ENCODE data around the gene CD300LB.
"Not testable (repeated sequence)": the region's sequence is repeated elsewhere in the genome, so short reads cannot be mapped to it uniquely, and the experiment has no call there.

CD300LB gene

DNA sequence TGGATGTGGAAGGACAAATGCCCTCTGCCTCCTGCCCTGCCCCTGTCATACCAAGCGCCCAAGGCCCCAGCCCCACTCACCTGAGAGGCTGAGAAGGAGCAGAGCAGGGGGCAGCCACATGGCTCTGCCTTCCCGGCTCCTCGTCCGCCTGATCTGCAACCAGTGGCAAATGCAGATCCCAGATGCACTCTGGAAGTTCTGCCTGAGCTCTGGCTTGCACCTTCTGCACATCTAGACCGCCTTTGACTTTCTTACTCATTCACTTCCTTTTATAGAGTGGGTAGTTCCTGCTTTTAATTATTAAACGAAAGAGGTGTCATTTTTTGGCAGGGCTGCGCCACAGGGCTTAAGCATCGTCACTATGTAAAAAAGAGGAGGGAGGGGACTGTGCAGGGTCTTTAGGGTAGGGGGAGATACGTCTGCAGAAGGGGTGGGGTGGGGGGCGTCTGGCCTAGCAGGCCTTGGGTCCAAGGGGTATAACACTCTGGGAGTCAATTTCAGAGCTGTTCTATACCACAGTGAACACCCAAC lies at the start of gene CD300LB:
Gene CD300LB, minus strand, starts transcription at position 245 of the 531 bp plus-strand sequence. Its CDS starts 125 bp downstream, at position 120.
- no peak for DNase-seq (ENCODE audit: low read depth in 2 of 2)

DNA sequence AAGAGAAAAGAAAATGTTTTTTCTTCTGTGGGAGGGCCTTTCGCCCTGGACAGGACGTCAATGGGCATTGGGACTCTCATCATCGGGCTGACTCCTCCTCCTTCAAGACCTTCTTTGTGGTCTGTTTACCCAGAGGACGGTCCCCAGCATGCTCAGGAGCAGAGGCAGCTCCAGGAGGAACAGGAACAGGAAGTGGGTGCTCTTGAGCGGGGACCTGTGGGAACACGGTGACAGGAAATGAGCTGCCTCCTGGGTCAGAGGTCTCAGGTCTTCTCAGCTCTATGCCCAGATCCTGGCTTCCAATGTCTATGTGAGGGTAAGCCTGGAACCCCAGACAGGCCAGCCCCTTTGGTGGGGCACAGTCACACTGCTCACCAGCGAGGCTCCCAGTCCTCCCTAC lies 48.6 kb upstream of the CD300LB start:
- no peak for DNase-seq (ENCODE audit: low read depth in 2 of 2)

GRCh38 chr17:74578979-74579378 lies 47.7 kb upstream of the CD300LB start:
- DNase-seq (ENCODE audit: low read depth in 2 of 2) = no peak

DNA sequence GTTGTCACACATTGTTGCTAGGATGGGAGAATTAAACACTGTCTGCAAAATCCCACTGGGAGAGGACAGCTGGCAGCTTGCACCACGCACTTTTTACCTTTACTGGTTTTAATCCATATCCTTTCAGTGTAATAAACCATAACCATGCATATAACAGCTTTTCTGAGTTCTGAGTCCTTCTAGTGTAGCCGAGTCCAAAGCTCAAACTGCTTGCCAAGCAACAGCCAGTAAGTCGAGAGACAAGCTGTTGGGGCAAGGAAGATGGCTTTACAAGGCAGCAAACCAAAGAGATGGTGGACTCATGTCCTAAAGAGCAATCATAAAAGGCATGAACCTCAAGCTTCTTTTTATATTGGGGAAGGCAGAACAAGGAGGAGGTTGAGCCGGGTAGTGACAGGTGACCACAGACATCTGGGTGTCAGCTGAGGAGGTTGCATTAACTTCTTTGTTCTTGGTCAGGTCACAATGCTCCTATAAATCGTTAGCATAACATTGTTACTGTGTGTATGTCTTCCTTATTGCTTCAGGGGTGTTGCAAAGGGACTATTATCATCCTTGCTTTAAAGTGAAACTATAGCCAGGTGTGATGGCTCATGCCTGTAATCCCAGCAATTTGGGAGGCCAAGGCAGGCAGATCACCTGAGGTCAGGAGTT lies 43.3 kb upstream of the CD300LB start:
- DNase-seq (ENCODE audit: low read depth in 2 of 2) = no peak

- DNase-seq (ENCODE audit: low read depth in 2 of 2) = not testable (repeated sequence)
These were observed 42.4 kb upstream of the CD300LB start for GRCh38 chr17:74573635-74574034.

DNA sequence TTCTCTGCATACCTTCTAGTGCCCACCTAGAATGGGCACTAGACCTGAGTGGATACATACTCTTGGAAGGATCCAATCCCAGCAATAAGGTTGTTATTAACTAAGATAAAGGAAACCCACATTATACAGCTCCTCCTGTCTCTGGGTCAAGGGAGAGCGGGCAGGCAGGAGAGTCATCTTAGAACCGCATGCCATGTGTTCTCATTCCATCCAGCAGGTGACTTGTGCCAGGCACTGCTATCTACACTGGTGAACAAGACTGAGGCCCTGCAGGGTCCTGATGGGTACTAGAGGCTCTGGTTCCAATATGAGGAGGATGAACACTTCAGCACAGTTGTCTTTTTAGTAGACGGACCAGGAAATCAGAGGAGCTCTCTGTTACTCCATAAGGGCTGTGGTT lies 41.9 kb upstream of the CD300LB start:
- no peak for DNase-seq (ENCODE audit: low read depth in 2 of 2)

GRCh38 chr17:74571621-74572270 lies 40.5 kb upstream of the CD300LB start:
- DNase-seq (ENCODE audit: low read depth in 2 of 2) = no peak

GRCh38 chr17:74569020-74570003 lies 38.0 kb upstream of the CD300LB start:
- DNase-seq (ENCODE audit: low read depth in 2 of 2) = no peak

- no peak for DNase-seq (ENCODE audit: low read depth in 2 of 2)
These were observed 37.0 kb upstream of the CD300LB start for GRCh38 chr17:74568106-74568873.

GRCh38 chr17:74567397-74567796 lies 36.1 kb upstream of the CD300LB start, which contains the start of gene CD300H:
Gene CD300H, minus strand, starts transcription at chr17:74567509.
- no peak for DNase-seq (ENCODE audit: low read depth in 2 of 2)

DNA sequence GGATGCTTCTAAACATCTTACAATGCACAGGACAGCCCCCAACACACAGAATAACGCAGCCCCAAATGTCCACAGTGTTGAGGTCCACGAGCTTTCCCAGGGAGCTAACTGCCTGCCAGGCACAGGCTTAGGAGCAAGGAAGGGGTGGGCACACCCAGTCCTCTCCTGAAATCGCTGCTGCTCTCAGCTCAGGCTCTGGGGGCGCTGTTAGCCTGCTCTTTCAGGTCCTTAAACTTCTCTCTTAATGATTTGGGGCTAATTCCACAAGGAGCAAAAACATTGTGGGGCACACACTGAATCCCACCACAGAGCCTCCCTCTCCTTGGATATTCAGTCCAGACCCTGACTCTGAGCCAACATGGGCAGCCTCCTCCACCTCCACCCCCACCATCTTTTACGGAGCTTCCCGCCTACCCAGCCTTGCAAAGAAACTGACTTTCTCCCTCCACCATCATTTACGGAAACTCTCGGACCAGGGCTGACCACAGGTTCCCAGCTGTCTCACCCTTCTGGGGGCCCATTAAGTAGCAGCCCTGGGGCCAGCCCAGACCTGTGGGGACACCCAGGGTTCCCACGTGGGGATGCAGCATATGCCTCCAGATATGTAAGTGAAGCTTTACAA lies 35.0 kb upstream of the CD300LB start:
- DNase-seq (ENCODE audit: low read depth in 2 of 2) = no peak

DNA sequence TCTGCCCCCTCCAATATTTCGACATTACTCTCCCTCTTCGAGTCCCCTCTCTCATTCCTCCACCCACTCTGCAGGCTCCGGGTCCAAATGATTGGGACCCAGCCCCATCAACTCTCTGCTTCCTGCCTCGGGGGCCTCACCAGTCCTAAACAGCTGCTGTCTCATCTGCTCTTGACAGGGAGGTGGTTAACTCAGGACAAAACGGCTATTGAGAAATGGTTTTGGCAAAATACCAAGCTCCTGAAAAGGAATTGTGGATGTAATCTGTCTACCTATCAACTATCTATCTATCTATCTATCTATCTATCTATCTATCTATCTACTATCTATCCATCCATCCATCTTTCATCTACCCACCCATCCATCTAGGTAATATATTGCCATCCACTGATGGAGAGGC lies 33.9 kb upstream of the CD300LB start:
- no peak for DNase-seq (ENCODE audit: low read depth in 2 of 2)

- no peak for DNase-seq (ENCODE audit: low read depth in 2 of 2)
These were observed 32.1 kb upstream of the CD300LB start for GRCh38 chr17:74563358-74563757.

- no peak for DNase-seq (ENCODE audit: low read depth in 2 of 2)
These were observed 30.3 kb upstream of the CD300LB start for GRCh38 chr17:74561586-74561985.

DNA sequence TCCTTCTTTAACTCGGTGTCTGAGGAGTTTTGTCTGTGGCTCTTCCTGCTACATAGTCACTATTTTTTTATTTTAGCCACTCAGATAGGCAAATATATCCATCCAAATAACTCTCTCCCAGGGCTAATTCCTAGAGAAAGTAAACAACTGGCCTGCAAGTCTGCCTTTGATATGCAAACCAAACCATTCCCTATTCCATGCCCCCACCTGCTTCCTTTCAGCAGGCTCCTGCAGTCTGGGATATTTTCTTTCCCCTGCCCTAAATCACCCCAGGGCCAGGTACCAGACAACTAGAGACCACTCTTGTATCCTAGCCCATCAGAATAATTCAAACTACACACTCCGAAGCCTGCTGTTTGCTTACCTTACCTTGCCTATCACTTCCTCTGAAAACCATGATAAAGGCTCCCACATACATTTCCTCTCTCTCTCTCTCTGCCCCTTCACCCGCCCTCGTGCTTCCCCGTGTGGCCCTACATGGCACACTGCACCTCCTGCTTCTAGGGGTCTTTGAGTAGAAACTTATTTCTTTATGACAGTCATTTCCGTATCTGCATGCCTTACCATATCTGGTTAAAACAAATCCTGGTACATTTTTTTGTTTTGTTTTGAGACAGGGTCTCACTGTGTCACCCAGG lies 27.7 kb upstream of the CD300LB start:
- no peak for DNase-seq (ENCODE audit: low read depth in 2 of 2)

DNA sequence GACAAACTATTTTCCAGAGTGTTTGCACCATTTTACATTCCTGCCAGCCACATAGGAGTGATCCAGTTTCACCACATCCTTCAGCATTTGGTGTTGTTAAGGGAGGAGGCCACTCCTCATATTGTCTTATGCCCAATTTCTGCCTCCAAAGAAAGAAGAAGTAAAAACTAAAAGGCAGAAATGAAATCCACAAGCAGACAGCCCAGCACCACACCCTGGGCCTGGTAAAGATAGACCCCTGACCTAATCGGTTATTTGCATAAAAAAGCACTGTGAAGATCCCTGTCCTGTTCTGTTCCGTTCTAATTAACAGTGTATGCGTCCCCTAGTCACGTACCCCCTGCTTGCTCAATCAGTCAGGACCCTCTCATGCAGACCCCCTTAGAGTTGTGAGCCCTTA lies 27.1 kb upstream of the CD300LB start:
- DNase-seq (ENCODE audit: low read depth in 2 of 2) = not testable (repeated sequence)

DNA sequence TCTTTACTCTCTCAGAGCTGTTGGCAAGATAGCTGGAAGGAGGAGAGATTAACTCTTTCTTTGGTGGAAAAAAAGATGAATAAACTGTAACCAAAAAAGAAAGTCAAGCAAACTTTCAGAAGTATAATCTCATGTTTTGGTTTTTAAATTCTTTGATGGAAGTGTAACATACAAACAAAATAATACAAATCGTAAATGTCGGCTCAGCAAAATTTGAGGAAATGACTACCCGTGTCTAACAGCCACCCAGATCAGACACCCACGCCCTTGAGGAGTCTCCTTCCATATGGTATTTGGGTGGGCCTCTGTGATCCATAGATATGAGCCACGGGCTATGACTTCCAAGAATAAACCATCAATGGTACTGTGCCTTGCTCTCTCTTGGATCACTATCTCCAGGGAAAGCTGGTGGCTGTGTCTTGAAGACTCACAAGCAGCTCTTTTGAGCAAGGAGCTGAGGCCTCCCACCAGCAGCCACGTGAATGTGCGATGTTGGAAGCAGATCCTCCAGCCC lies 24.2 kb upstream of the CD300LB start:
- no peak for DNase-seq (ENCODE audit: low read depth in 2 of 2)

DNA sequence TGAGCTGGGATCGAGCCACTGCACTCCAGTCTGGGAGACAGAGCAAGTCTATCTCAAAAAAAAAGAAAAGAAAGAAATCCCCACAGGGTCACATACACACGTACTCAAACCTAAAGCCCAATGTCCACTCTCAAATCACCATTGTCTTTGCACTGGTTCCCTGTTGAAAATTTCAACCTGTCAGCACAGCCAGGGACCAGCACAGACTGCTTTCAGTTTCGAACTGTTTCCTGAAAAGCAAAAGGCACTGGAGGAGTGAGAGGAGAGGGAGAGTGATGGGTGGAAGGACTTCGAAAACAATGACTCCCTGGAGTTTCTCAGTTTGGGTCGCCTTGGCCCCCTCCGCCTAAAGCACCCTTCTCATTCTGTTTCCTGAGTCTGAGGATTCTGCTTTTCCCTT lies 23.6 kb upstream of the CD300LB start:
- no peak for DNase-seq (ENCODE audit: low read depth in 2 of 2)

GRCh38 chr17:74552037-74552436 lies 20.8 kb upstream of the CD300LB start:
- DNase-seq (ENCODE audit: low read depth in 2 of 2) = no peak

DNA sequence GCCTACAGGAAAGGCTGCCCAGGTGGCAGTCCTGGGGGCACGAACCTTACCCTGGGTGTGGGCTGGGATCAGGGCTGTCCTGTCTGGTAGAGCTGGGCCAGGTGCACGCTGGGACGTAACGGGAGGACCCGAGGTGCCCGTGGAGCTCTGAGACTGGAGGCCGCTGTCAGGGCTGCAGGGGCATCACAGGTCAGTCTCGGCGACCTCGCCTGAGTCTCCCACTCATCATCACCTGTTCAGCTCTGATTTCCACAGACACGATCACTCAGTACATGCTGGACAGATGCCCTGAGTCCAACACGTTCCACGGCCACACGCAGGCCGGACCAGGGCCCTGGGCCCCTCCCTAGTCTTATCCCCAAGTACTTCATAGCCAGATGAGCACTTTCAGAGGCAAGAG lies 19.3 kb upstream of the CD300LB start:
- no peak for DNase-seq (ENCODE audit: low read depth in 2 of 2)
